Smooth muscle cell (in vitro differentiated cells): ENCODE results near the gene ISG20L2. TPM values are rescaled to one million over a fixed set of nuclear protein-coding genes. Genes with fewer than 3 reads are reported as not detected.

Source experiments
- DNase-seq: peaks from one replicate; lab custom pipeline; 2025; ENCODE audit not compliant: unreplicated experiment; lab: John Stamatoyannopoulos, UW
- H2AFZ ChIP-seq: fragments of 200-600 bp; sonication (generic); 2 replicates; pipeline ENCODE4 v1.6.0; 2016; ENCODE audit warnings: antibody characterized with exemption, low read depth, mild to moderate bottlenecking
- H3F3A ChIP-seq: fragments of 200-600 bp; sonication (generic); 2 replicates; pipeline ENCODE4 v1.6.0; 2017; ENCODE audit warnings: antibody characterized with exemption, low read depth
- H3K27ac ChIP-seq: fragments of 200-600 bp; sonication (generic); 2 replicates; pipeline ENCODE4 v1.5.1; 2016; ENCODE audit warnings: low read depth, mild to moderate bottlenecking
- H3K27me3 ChIP-seq: fragments of 200-600 bp; sonication (generic); 2 replicates; pipeline ENCODE4 v1.6.1; 2016; ENCODE audit warnings: low read depth, mild to moderate bottlenecking
- H3K36me3 ChIP-seq: fragments of 200-600 bp; sonication (generic); 2 replicates; pipeline ENCODE4 v1.5.1; 2016; ENCODE audit warnings: low read depth
- H3K4me1 ChIP-seq: fragments of 200-600 bp; sonication (generic); 2 replicates; pipeline ENCODE4 v1.5.1; 2016; ENCODE audit warnings: low read depth
- H3K4me2 ChIP-seq: fragments of 200-600 bp; sonication (generic); 2 replicates; pipeline ENCODE4 v1.6.0; 2016; ENCODE audit warnings: mild to moderate bottlenecking
- H3K4me3 ChIP-seq: fragments of 200-600 bp; sonication (generic); 2 replicates; pipeline ENCODE4 v1.5.1; 2016; ENCODE audit warnings: mild to moderate bottlenecking
- H3K79me2 ChIP-seq: fragments of 200-600 bp; sonication (generic); 2 replicates; pipeline ENCODE4 v1.6.0; 2016; ENCODE audit warnings: low read depth, mild to moderate bottlenecking
- H3K9ac ChIP-seq: fragments of 200-600 bp; sonication (generic); 2 replicates; pipeline ENCODE4 v1.6.0; 2016; ENCODE audit warnings: low read depth
- H3K9me3 ChIP-seq: fragments of 200-600 bp; sonication (generic); replicated peaks from 2 replicates; pipeline ENCODE4 v1.5.1; 2016; ENCODE audit warnings: low read depth
- H4K20me1 ChIP-seq: fragments of 200-600 bp; sonication (generic); 2 replicates; pipeline ENCODE4 v1.6.0; 2016; ENCODE audit warnings: low read depth
- WGBS: methylation state at CpG from one replicate; pipeline ENCODE4 v1.1.7; 2016; ENCODE audit warnings: low lambda C conversion rate; 5-methylcytosine and 5-hydroxymethylcytosine counted together
- polyA plus RNA-seq: library from polyadenylated mRNA; unstranded; fragments of >200 nt; fragmentation: Nextera tagmentation; extraction: Ambion mirVana; gene quantifications from 2 replicates; pipeline ENCODE4 v1.2.1, GENCODE V29; 2016
- total RNA-seq: library from RNA; depleted of rRNA; stranded (reverse); fragments of >200 nt; gene quantifications from 2 replicates; pipeline ENCODE4 v1.2.3, GENCODE V29; 2014
- TF ChIP-seq, protein P1 (sequence below): fragments of 200-600 bp; sonication (generic); IDR thresholded peaks from 2 replicates; pipeline ENCODE4 v1.5.1; 2017; ENCODE audit warnings: borderline replicate concordance, mild to moderate bottlenecking, antibody characterized with exemption; ENCODE audit not compliant: insufficient read depth, poor library complexity, severe bottlenecking

Gene ISG20L2
- total and polyA plus RNA-seq, 2 experiments from 2014 or later, result 13.8 to 17.4 TPM

DNA sequence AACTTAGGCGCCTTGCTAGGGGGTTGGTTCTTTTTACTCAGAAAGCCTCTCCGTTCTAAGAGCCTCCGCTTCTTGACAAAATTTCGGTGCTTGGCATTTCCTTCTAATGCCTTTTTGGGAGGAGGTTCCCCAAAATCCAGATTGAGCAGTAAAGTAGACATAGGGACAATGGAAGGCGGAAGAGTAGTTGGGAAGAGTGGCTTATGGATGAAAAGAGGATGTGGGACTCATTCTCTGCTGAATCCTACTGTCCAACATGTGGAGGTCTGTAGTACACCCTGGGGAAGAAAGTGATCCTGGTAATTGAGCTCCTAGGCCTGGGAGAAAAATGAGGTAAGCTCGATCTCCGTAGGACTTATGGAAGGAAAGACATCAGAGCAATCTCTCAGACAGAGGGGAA lies 1.1 kb downstream of the ISG20L2 start:
- peak overlapping the region; percentile 99 for H3K27ac ChIP-seq
- DNase-seq, result no peak
- peaks cover 31% of the 10 kb centered on the region for H3K4me1 ChIP-seq
- peaks cover 53% of the 10 kb centered on the region for H3K79me2 ChIP-seq
- TF ChIP-seq, protein P1, sequence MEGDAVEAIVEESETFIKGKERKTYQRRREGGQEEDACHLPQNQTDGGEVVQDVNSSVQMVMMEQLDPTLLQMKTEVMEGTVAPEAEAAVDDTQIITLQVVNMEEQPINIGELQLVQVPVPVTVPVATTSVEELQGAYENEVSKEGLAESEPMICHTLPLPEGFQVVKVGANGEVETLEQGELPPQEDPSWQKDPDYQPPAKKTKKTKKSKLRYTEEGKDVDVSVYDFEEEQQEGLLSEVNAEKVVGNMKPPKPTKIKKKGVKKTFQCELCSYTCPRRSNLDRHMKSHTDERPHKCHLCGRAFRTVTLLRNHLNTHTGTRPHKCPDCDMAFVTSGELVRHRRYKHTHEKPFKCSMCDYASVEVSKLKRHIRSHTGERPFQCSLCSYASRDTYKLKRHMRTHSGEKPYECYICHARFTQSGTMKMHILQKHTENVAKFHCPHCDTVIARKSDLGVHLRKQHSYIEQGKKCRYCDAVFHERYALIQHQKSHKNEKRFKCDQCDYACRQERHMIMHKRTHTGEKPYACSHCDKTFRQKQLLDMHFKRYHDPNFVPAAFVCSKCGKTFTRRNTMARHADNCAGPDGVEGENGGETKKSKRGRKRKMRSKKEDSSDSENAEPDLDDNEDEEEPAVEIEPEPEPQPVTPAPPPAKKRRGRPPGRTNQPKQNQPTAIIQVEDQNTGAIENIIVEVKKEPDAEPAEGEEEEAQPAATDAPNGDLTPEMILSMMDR, result no peak
- H3K36me3 ChIP-seq, result no peaks in the 10 kb centered on the region
- 74% methylated on average over 7 of the region's 7 CpGs for WGBS
- peak overlapping the region; percentile 88 for H3K4me3 ChIP-seq
- no peaks in the 10 kb centered on the region for H3K27me3 ChIP-seq
- peaks cover 6% of the 10 kb centered on the region for H3F3A ChIP-seq
- H2AFZ ChIP-seq, result no peak overlapping the region
- H3K9ac ChIP-seq, result peak overlapping the region; percentile 99
- peak overlapping the region; percentile 97 for H3K4me2 ChIP-seq
- no peaks in the 10 kb centered on the region for H3K9me3 ChIP-seq
- H4K20me1 ChIP-seq, result peaks cover 52% of the 10 kb centered on the region

DNA sequence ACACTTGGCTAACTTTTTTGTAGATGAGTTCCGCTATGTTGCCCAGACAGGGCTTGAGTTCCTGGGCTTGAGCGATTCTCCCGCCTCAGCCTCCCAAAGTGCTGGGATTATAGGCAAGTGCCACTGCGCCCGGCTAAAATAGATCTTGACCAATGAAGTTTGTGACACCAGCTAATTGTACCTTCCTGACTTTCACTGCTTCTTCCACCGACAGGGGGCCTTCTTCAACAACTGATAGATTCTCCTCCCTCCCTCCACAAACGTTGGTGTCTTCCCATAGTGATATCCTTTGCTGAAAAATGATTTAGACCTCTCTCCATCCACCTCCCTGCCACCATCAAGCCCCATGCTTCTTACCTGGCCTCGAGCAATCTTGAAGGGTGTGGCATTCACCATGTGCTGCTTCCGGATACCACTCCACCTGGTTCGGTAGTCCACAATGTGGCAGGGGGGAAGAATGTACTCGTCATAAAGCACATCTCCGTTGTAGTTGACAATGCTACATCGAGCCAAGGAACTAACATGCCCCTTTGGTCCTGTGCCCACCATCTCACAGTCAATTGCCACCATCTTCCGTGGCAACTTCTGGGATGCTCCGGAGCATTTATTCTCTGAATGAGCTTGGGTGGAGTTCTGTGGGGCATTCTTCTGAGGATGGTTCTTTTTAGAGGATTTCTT lies 1.9 kb downstream of the ISG20L2 start:
- peaks cover 55% of the 10 kb centered on the region for H4K20me1 ChIP-seq
- TF ChIP-seq, protein P1, result peak; percentile 61
- no peaks in the 10 kb centered on the region for H3K9me3 ChIP-seq
- peaks cover 31% of the 10 kb centered on the region for H3K4me1 ChIP-seq
- no peak overlapping the region for H2AFZ ChIP-seq
- peak overlapping the region; percentile 97 for H3K4me2 ChIP-seq
- WGBS, result 54% methylated on average over 15 of the region's 15 CpGs
- H3K36me3 ChIP-seq, result no peaks in the 10 kb centered on the region
- H3K4me3 ChIP-seq, result peak overlapping the region; percentile 38
- peaks cover 6% of the 10 kb centered on the region for H3F3A ChIP-seq
- no peak overlapping the region for H3K9ac ChIP-seq
- no peak for DNase-seq
- peaks cover 53% of the 10 kb centered on the region for H3K79me2 ChIP-seq
- no peaks in the 10 kb centered on the region for H3K27me3 ChIP-seq
- H3K27ac ChIP-seq, result no peak overlapping the region

DNA sequence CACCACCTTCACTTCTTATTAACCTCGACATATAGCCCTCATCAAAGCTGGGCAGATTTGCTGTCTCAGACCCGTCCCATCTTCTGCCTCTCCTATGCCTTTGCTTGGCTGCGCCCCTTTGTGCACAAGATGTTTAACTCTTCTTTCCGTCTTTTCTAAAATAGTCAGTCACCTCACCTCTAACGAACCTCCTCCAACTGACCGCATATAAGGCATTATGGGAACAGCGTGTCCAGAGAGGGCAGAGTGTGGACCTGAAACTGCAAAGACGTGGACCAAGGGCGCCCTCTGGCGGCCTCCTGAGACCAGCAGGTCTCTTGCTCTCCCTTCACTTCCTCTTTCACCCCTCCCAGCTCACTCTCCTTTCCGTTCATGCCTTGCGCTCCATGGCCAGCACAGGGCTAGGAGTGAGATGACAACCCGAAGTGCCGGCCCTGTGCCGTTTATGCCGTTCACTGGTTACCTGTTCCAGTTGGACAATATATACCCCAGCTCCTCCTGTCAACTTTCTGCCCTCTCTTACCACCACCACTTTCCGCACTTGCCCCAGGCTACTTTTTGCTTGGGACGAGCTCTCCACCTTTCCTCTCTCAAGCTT lies 2.8 kb downstream of the ISG20L2 start:
- H2AFZ ChIP-seq, result no peak overlapping the region
- 19% methylated on average over 18 of the region's 18 CpGs for WGBS
- DNase-seq, result peak; percentile 53
- H3K27me3 ChIP-seq, result no peaks in the 10 kb centered on the region
- H3K27ac ChIP-seq, result no peak overlapping the region
- no peaks in the 10 kb centered on the region for H3K9me3 ChIP-seq
- peaks cover 6% of the 10 kb centered on the region for H3F3A ChIP-seq
- no peak overlapping the region for H3K9ac ChIP-seq
- peak overlapping the region; percentile 97 for H3K4me2 ChIP-seq
- H3K4me3 ChIP-seq, result peak overlapping the region; percentile 38
- H3K36me3 ChIP-seq, result no peaks in the 10 kb centered on the region
- TF ChIP-seq, protein P1, result peak; percentile 87
- peaks cover 31% of the 10 kb centered on the region for H3K4me1 ChIP-seq
- H3K79me2 ChIP-seq, result peaks cover 53% of the 10 kb centered on the region
- peaks cover 59% of the 10 kb centered on the region for H4K20me1 ChIP-seq

DNA sequence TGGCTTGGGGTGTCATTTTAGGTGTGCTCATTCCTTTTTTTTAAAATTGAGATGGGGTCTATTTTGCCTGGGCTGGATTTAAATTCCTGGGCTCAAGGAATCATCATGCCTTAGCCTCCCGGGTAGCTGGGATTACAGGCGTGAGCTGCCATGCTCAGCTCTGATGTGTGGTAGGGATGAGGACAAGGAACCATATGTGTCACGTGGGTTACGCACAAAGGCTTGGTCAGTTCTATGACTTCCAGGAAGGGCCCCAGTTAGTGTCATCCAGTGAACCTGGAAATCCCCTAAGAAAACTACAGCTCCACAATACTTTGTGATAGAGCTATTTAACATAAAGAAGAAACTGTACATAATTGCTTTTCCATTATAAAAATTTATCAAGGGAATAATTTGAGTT lies 7.0 kb downstream of the ISG20L2 start:
- Histone ChIP-seq H4K20me1 (peaks cover 47% of the 10 kb centered on the region), H3K4me1 (peaks cover 14% of the 10 kb centered on the region), H3K4me2 (no peak overlapping the region), H3K9me3 (no peaks in the 10 kb centered on the region), H3F3A (peaks cover 6% of the 10 kb centered on the region), H3K27ac (no peak overlapping the region), H3K79me2 (peaks cover 31% of the 10 kb centered on the region), H3K4me3 (no peak overlapping the region), H3K36me3 (no peaks in the 10 kb centered on the region), H2AFZ (no peak overlapping the region), H3K27me3 (no peaks in the 10 kb centered on the region), H3K9ac (no peak overlapping the region)
- TF ChIP-seq, protein P1, result no peak
- 84% methylated on average over 4 of the region's 4 CpGs for WGBS
- no peak for DNase-seq
